HG03571 (cell line): ENCODE measurements around the gene ADK.
"Not testable (repeated sequence)": the region's sequence is repeated elsewhere in the genome, so short reads cannot be mapped to it uniquely, and the experiment has no call there.

ENCODE experiments used
- ATAC-seq: cut with Tn5 transposase; IDR thresholded peaks from one replicate; pipeline ENCODE4 v1.9.1; 2021; ENCODE audit not compliant: unreplicated experiment

The ADK gene

GRCh38 chr10:74292871-74293427 is 141.9 kb downstream of the ADK start:
- no peak for ATAC-seq

GRCh38 chr10:74293686-74294371 is 142.8 kb downstream of the ADK start:
- no peak for ATAC-seq

GRCh38 chr10:74297389-74298080 is 146.5 kb downstream of the ADK start:
- ATAC-seq, result no peak

GRCh38 chr10:74300074-74300621 is 149.1 kb downstream of the ADK start:
- not testable (repeated sequence) for ATAC-seq

- no peak for ATAC-seq
Measured at GRCh38 chr10:74300666-74301065, 149.6 kb downstream of the ADK start.

GRCh38 chr10:74305730-74306129 is 154.7 kb downstream of the ADK start:
- ATAC-seq, result no peak

GRCh38 chr10:74306227-74306982 is 155.4 kb downstream of the ADK start:
- ATAC-seq, result no peak

- ATAC-seq, result no peak
Measured at GRCh38 chr10:74307061-74307651, 156.1 kb downstream of the ADK start.

GRCh38 chr10:74310652-74311257 is 159.7 kb downstream of the ADK start:
- no peak for ATAC-seq

GRCh38 chr10:74314166-74314565 is 163.1 kb downstream of the ADK start:
- ATAC-seq, result no peak

- ATAC-seq, result no peak
Measured at GRCh38 chr10:74320026-74320425, 169.0 kb downstream of the ADK start.

- no peak for ATAC-seq
Measured at GRCh38 chr10:74320717-74321116, 169.7 kb downstream of the ADK start.

GRCh38 chr10:74322141-74322540 is 171.1 kb downstream of the ADK start:
- ATAC-seq, result no peak

GRCh38 chr10:74322565-74322964 is 171.5 kb downstream of the ADK start:
- ATAC-seq, result no peak

- ATAC-seq, result no peak
Measured at GRCh38 chr10:74328388-74328787, 177.4 kb downstream of the ADK start.

- ATAC-seq, result no peak
Measured at GRCh38 chr10:74329873-74330272, 178.9 kb downstream of the ADK start.

- ATAC-seq, result no peak
Measured at GRCh38 chr10:74330646-74331045, 179.6 kb downstream of the ADK start.

GRCh38 chr10:74332398-74332797 is 181.4 kb downstream of the ADK start:
- ATAC-seq, result no peak

GRCh38 chr10:74333174-74333573 is 182.2 kb downstream of the ADK start:
- no peak for ATAC-seq

GRCh38 chr10:74334221-74334620 is 183.2 kb downstream of the ADK start:
- ATAC-seq, result no peak

- ATAC-seq, result no peak
Measured at GRCh38 chr10:74335501-74335900, 184.5 kb downstream of the ADK start.
